Naive thymus-derived CD8-positive, alpha-beta T cell (primary cell): Measurements from ENCODE around the gene ARAF. TPM values are rescaled to one million over a fixed set of nuclear protein-coding genes. Genes with fewer than 3 reads are reported as not detected.

Experiments used
- ATAC-seq, 2 donors: fragments of 150-1000 bp; cut with Tn5 transposase in 1 of 2; sonication (Bioruptor Pico), chemical (Tn5 transposase) in 1 of 2; 1 replicate in 1 of 2; 2 replicates in 1 of 2; pipeline ENCODE4 v1.10.0; 2021; ENCODE audit warnings: mild to moderate bottlenecking in 2 of 2, moderate library complexity in 2 of 2
- POLR2A ChIA-PET: fragments of 350-600 bp; sonication (Branson Sonifier 250); formaldehyde crosslinking; loops from one replicate; lab custom pipeline; 2021; ENCODE audit warnings: antibody characterized with exemption; lab: Charles Lee
- DNase-seq, 10 donors: peaks; one replicate each; pipeline versions ENCODE4 v3.0.0 to v3.0.0-alpha.2; 2020 to 2022
- H3K27ac Mint-ChIP-seq, 10 donors: one replicate each; pipeline ENCODE4 v1.8.0; 2020 to 2022; ENCODE audit warnings: mild to moderate bottlenecking in 10 of 10, mixed read lengths in 10 of 10, moderate library complexity in 4 of 10, inconsistent platforms in 1 of 10
- H3K27me3 Mint-ChIP-seq, 5 donors: one replicate each; pipeline ENCODE4 v1.8.0; 2021 to 2022; ENCODE audit warnings: mixed read lengths in 5 of 5
- H3K36me3 Mint-ChIP-seq, 3 donors: one replicate each; pipeline ENCODE4 v1.8.0; 2020 to 2022; ENCODE audit warnings: mixed read lengths in 3 of 3, mild to moderate bottlenecking in 2 of 3, inconsistent platforms in 1 of 3
- H3K4me1 Mint-ChIP-seq, 4 donors: one replicate each; pipeline ENCODE4 v1.8.0; 2021 to 2022; ENCODE audit warnings: mixed read lengths in 4 of 4
- H3K4me3 Mint-ChIP-seq, 10 donors: one replicate each; pipeline ENCODE4 v1.8.0; 2020 to 2022; ENCODE audit warnings: mild to moderate bottlenecking in 10 of 10, mixed read lengths in 10 of 10, moderate library complexity in 6 of 10, inconsistent platforms in 1 of 10
- H3K9me3 Mint-ChIP-seq, 9 donors: one replicate each; pipeline ENCODE4 v1.8.0; 2020 to 2022; ENCODE audit warnings: mixed read lengths in 9 of 9, mild to moderate bottlenecking in 3 of 9, inconsistent platforms in 1 of 9, moderate library complexity in 1 of 9
- polyA plus RNA-seq, 3 donors: library from polyadenylated mRNA; unstranded; fragments of 300-500 nt; fragmentation: Illumina TruSeq; gene quantifications; one replicate each; pipeline ENCODE4 v1.2.3, GENCODE V29; 2021
- total RNA-seq, 8 experiments: library from RNA in 2 of 8; stranded (reverse) in 2 of 8; gene quantifications; one replicate each; pipeline ENCODE4 v1.2.3 and lab custom pipeline; 2021 to 2026

ARAF gene
- total and polyA plus RNA-seq, 5 experiments from 2014 or later = 63.2 to 121 (median 95.4) TPM

DNA sequence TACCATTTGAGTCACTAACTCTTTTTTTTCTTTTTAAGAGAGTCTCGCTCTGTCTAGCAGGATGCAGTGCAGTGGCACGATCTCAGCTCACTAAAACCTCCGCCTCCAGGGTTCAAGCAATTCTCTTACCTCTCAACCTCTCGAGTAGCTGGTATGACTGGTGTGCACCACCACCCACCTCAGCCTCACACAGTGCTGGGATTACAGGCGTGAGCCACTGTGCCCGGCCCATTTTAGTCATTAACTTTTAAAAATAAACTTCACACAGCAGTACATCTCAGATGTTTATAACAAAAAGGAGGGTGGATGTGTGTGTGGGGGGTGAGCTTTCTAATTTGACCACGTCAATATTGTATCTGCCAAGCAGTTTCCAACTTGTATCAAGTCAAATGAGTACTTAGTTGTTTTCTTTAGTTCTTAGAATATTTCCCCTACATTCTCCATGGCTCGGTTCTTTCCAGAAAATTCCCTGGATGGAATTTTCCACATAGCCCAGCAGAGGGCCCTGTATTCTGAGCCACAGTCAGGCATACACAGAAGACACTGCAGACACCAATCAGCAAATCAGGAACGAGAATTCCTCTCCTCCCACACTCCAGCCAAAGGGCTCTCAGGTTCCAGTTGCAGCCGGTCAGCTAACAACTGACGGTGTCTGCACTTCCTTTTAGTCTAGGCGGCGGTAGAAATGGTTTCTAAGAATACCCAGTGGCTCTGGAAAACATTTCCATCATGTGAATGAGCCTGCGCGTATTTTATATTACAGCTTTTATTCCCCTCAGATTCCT lies 20.1 kb upstream of the ARAF start:
- H3K4me3 Mint-ChIP-seq = no peak overlapping the region
- DNase-seq = no peak
- no peaks in the 10 kb centered on the region for H3K27me3 Mint-ChIP-seq
- no peaks in the 10 kb centered on the region for H3K4me1 Mint-ChIP-seq
- H3K27ac Mint-ChIP-seq = no peak overlapping the region
- no peaks in the 10 kb centered on the region for H3K36me3 Mint-ChIP-seq
- H3K9me3 Mint-ChIP-seq = no peaks in the 10 kb centered on the region
- POLR2A ChIA-PET = no interaction called here
- ATAC-seq = no peak

- Mint-ChIP-seq H3K4me3 (no peak overlapping the region), H3K9me3 (no peaks in the 10 kb centered on the region), H3K36me3 (no peaks in the 10 kb centered on the region), H3K27ac (no peak overlapping the region), H3K27me3 (no peaks in the 10 kb centered on the region), H3K4me1 (no peaks in the 10 kb centered on the region)
- DNase-seq (no peak), ATAC-seq (no peak)
- POLR2A ChIA-PET = interaction anchor here (0.6 kb wide), 1 partner anchor 15 kb away, joined by 4 read pairs; no protein-coding TSS in a partner anchor
Measured at GRCh38 chrX:47543496-47543895, 17.5 kb upstream of the ARAF start.

- Mint-ChIP-seq H3K27me3 (no peaks in the 10 kb centered on the region), H3K4me3 (peak overlapping the region; percentile 89 to 97 (median 93)), H3K27ac (peak overlapping the region; percentile 91 to 99 (median 97)), H3K36me3 (no peaks in the 10 kb centered on the region), H3K4me1 (peaks cover 7 to 24% (median 23%) of the 10 kb centered on the region in 4 donors), H3K9me3 (no peaks in the 10 kb centered on the region)
- POLR2A ChIA-PET = interaction anchor here (0.6 to 1.8 kb wide), 15 partner anchors 9 to 365 kb away, joined by 3 to 8 read pairs (median 3); partner anchors contain the start of genes CDK16, CFP and ELK1
- ATAC-seq (peak; percentile 88), DNase-seq (peak; percentile 58 to 93 (median 82))
Measured at GRCh38 chrX:47556045-47556623, 4.9 kb upstream of the ARAF start.

- H3K4me3 Mint-ChIP-seq = no peak overlapping the region
- peaks cover 0 to 4% (median 0%) of the 10 kb centered on the region in 9 donors for H3K9me3 Mint-ChIP-seq
- POLR2A ChIA-PET = interaction anchor here (0.7 kb wide), 1 partner anchor 15 kb away, joined by 4 read pairs; no protein-coding TSS in a partner anchor
- no peaks in the 10 kb centered on the region for H3K27me3 Mint-ChIP-seq
- peaks cover 2 to 7% (median 3%) of the 10 kb centered on the region in 3 donors for H3K36me3 Mint-ChIP-seq
- peaks cover 12 to 40% (median 36%) of the 10 kb centered on the region in 4 donors for H3K4me1 Mint-ChIP-seq
- DNase-seq = no peak
- H3K27ac Mint-ChIP-seq = peak overlapping the region in 1 of 10 donors; percentile 46
- no peak for ATAC-seq
Measured at GRCh38 chrX:47558436-47558835, 2.6 kb upstream of the ARAF start.

DNA sequence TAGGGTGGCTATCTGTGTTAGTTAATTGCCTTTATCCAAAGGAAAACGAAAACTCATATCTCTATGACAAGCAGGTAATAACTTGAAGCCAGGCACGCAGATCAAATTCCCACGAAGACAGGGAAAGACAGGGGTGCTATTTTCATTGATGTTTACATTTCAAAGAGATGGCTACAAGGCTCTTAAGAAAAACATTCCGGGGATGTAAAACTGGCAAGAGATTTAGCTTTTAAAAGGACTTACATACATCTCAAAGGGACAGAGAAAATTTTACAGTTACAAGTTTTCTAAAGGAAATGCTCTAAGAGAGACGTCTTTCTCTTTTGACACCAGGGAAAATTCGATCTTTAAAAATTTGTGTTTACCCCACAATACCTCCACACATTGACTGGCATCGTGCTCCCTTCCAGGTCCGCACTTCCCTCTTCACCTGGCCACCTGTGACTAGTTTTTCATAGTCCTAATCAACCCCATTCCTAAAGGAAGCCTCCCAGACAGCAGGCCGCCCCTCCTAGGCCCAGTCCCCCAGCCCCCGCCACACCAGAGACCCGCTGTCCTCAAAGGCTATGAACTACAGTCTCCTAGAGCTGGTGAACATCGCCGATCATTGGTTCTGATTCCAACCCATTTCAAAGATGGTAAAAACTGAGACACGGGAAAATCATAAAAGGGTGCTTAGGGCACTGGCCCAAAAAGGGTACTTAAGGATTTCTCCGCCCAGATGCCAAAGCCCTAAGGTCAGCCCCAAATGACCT lies 649 bp upstream of the ARAF start:
- H3K4me1 Mint-ChIP-seq = peaks cover 18 to 55% (median 45%) of the 10 kb centered on the region in 4 donors
- ATAC-seq = no peak
- H3K27ac Mint-ChIP-seq = peak overlapping the region; percentile 96 to 99 (median 98)
- DNase-seq = no peak
- peaks cover 7 to 25% (median 8%) of the 10 kb centered on the region in 3 donors for H3K36me3 Mint-ChIP-seq
- H3K27me3 Mint-ChIP-seq = no peaks in the 10 kb centered on the region
- peak overlapping the region; percentile 84 to 98 (median 94) for H3K4me3 Mint-ChIP-seq
- peaks cover 0 to 4% (median 0%) of the 10 kb centered on the region in 9 donors for H3K9me3 Mint-ChIP-seq
- POLR2A ChIA-PET = interaction anchor here (0.7 to 2.0 kb wide), 6 partner anchors 9 to 415 kb away, joined by 3 to 7 read pairs (median 4); partner anchors contain the start of genes ELK1, RBM10 and USP11

DNA sequence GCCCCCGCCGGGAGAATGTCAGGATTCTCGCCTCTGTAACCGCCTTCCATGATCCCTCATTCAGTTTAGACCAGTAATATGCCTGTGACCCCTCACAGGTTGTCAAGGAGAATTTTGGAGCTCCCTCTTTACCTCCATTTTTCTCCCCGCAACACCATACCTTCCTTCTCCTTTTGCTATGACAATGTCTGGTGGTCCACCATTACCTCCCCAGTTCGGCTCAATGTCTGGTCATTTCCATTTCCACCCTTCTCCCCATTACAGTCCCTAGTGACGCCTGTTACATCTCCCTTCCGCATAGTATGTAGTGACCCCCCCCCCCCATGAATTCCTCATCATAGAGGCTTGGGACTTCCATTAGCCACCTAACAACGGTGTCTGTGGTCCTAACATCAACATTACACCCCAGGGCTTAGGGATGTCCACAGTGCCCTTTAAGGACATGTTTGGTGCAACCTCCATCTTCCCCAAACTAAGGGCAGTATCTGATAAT lies 700 bp downstream of the ARAF start:
- H3K36me3 Mint-ChIP-seq = peaks cover 7 to 32% (median 8%) of the 10 kb centered on the region in 3 donors
- no peaks in the 10 kb centered on the region for H3K27me3 Mint-ChIP-seq
- POLR2A ChIA-PET = interaction anchor here (0.7 to 2.0 kb wide), 6 partner anchors 13 to 344 kb away, joined by 3 to 11 read pairs (median 5); partner anchors contain the start of genes ELK1 and USP11
- DNase-seq (no peak), ATAC-seq (no peak)
- H3K4me1 Mint-ChIP-seq = peaks cover 15 to 50% (median 38%) of the 10 kb centered on the region in 4 donors
- H3K9me3 Mint-ChIP-seq = peaks cover 0 to 4% (median 0%) of the 10 kb centered on the region in 9 donors
- peak overlapping the region; percentile 31 to 99 (median 98) for H3K27ac Mint-ChIP-seq
- H3K4me3 Mint-ChIP-seq = peak overlapping the region; percentile 84 to 98 (median 94)

GRCh38 chrX:47562615-47563243 lies 1.7 kb downstream of the ARAF start:
- peaks cover 16 to 50% (median 38%) of the 10 kb centered on the region in 4 donors for H3K4me1 Mint-ChIP-seq
- H3K36me3 Mint-ChIP-seq = peaks cover 7 to 41% (median 8%) of the 10 kb centered on the region in 3 donors
- no peak for ATAC-seq
- peak overlapping the region in 8 of 10 donors; percentile 31 to 87 (median 63) for H3K27ac Mint-ChIP-seq
- peaks cover 0 to 4% (median 0%) of the 10 kb centered on the region in 9 donors for H3K9me3 Mint-ChIP-seq
- no peak for DNase-seq
- H3K4me3 Mint-ChIP-seq = peak overlapping the region; percentile 70 to 98 (median 77)
- no peaks in the 10 kb centered on the region for H3K27me3 Mint-ChIP-seq
- POLR2A ChIA-PET = interaction anchor here (0.8 kb wide), 1 partner anchor 87 kb away, joined by 5 read pairs; no protein-coding TSS in a partner anchor

- POLR2A ChIA-PET = interaction anchor here (0.6 kb wide), 1 partner anchor 26 kb away, joined by 3 read pairs; no protein-coding TSS in a partner anchor
- Mint-ChIP-seq H3K9me3 (peaks cover 0 to 4% (median 0%) of the 10 kb centered on the region in 9 donors), H3K27me3 (no peaks in the 10 kb centered on the region), H3K36me3 (peaks cover 7 to 51% (median 8%) of the 10 kb centered on the region in 3 donors), H3K4me1 (peaks cover 17 to 52% (median 39%) of the 10 kb centered on the region in 4 donors), H3K4me3 (peak overlapping the region in 7 of 10 donors; percentile 17 to 79 (median 64)), H3K27ac (peak overlapping the region in 2 of 10 donors; percentile 14 to 33)
- no peak for ATAC-seq
- DNase-seq = no peak
Measured at GRCh38 chrX:47563801-47564315, 2.9 kb downstream of the ARAF start.

- Mint-ChIP-seq H3K27me3 (no peaks in the 10 kb centered on the region), H3K9me3 (peaks cover 0 to 4% (median 0%) of the 10 kb centered on the region in 9 donors), H3K36me3 (peaks cover 8 to 58% (median 12%) of the 10 kb centered on the region in 3 donors), H3K4me3 (peak overlapping the region in 7 of 10 donors; percentile 3 to 79 (median 58)), H3K4me1 (peaks cover 19 to 52% (median 42%) of the 10 kb centered on the region in 4 donors), H3K27ac (peak overlapping the region in 2 of 10 donors; percentile 33)
- ATAC-seq = no peak
- no peak for DNase-seq
- POLR2A ChIA-PET = interaction anchor here (1.6 kb wide), 1 partner anchor 8 kb away, joined by 4 read pairs; no protein-coding TSS in a partner anchor
Measured at GRCh38 chrX:47564438-47565085, 3.6 kb downstream of the ARAF start.

DNA sequence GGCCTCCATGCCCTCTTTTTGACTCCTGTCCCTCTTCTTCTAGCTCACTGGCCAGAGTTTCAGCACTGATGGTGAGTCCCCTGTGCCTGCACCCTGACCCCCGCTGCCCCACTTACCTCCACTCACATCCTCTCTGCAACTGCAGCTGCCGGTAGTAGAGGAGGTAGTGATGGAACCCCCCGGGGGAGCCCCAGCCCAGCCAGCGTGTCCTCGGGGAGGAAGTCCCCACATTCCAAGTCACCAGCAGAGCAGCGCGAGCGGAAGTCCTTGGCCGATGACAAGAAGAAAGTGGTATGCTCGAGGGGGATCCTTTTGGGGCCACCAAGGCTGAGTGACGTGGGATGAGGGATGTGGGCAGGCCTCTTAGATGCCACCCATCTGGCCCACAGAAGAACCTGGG lies 5.8 kb downstream of the ARAF start:
- POLR2A ChIA-PET = no interaction called here

More for the DNA sequence above, 5.8 kb downstream of the ARAF start:
- Mint-ChIP-seq H3K27me3 (no peaks in the 10 kb centered on the region), H3K9me3 (peaks cover 0 to under 1% (median 0%) of the 10 kb centered on the region in 9 donors), H3K4me1 (peaks cover 16 to 37% (median 31%) of the 10 kb centered on the region in 4 donors), H3K27ac (peak overlapping the region in 1 of 10 donors; percentile 43), H3K4me3 (peak overlapping the region in 1 of 10 donors; percentile 22), H3K36me3 (peaks cover 8 to 81% (median 16%) of the 10 kb centered on the region in 3 donors)
- ATAC-seq (no peak), DNase-seq (no peak)
